Stimulated activated CD4-positive, alpha-beta T cell treated with anti-CD3 and anti-CD28 coated beads, Interleukin-15, amount 100 ng/mL, for 24 hours (primary cell): ENCODE measurements around the gene TMPRSS6.

Experiments used
- DNase-seq: peaks from one replicate; pipeline ENCODE4 v3.0.0-alpha.2; 2020

TMPRSS6 gene

GRCh38 chr22:37140686-37141323 lies 31.3 kb upstream of the TMPRSS6 start:
- DNase-seq, result no peak

DNA sequence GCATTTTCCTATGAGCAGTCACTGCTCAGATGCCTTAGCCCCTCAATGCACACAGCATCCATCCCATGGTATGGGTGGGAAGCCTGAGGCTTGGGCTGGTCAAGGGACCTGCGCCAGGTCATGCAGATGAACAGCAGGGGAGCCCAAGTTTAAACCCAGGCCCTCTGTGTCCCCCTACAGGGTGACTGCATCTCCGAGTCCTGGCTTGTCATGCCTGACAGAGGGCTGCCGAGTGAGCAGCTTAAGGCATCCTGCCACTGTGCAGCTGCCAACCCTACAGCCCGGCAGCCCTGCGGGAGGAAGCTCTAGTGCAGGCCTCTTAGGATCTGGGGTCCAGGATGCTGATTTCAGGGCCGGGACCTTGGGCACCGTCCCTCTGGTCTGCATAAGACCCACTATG lies 30.2 kb upstream of the TMPRSS6 start:
- peak; percentile 33 for DNase-seq

- DNase-seq, result peak; percentile 45
Observed at GRCh38 chr22:37138849-37139561, 29.5 kb upstream of the TMPRSS6 start.

GRCh38 chr22:37137903-37138665 lies 28.6 kb upstream of the TMPRSS6 start:
- peak; percentile 75 for DNase-seq

GRCh38 chr22:37137131-37137530 lies 27.6 kb upstream of the TMPRSS6 start:
- no peak for DNase-seq

GRCh38 chr22:37135023-37135422 lies 25.5 kb upstream of the TMPRSS6 start:
- DNase-seq, result no peak

DNA sequence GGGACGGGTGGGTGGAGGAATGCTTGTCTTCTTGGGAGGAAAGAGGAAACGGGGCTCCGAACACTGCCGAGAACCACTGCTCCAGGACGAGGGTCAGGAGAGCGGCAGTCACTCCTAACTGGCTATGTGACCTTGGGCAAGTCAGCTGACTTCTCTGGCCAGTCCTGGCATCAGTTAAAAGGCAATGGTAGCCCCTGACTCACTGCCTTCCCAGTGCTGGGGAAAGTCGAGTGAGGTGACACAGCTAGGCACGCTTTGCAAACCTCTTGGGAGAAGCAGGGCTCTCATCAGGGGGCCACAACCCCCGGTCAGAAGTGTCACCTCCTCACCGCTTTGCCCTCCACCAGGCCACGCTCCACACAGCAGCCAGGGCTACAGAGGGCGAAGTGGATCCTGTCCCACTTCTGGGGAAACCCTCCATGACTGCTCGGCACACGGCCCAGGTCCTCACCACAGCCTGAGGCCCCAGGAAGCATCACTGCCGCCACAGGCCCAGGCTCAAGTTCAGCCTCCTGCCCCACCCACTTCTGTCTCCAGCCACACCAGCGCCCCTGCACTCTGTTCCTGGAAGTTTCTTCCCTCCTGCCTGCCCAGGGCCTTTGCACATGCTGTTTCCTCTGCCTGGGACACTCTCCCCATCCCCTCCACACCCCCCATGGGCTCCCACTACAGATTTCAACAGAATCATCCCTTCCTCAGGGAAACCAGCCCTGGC lies 23.9 kb upstream of the TMPRSS6 start:
- no peak for DNase-seq

DNA sequence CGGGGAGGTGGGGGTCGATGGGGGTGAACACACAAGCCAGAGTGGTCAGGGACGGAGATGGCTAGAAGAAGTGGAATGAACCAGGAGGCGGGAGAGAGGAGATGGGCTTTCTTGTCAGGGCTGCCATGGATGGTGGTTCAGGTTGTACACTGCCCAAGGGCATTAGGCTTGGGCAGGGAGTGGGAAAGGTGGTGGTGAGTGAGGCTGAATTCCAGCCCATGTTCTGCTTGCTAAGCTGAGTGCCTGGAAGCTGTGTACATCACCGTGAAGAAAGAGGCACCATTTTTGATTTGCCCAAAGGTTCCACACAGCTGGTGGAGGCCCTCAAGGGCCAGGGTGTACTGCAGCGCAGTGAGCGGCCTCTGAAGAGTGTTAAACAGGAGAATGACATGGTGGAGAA lies 23.3 kb upstream of the TMPRSS6 start:
- no peak for DNase-seq

- no peak for DNase-seq
Observed at GRCh38 chr22:37129866-37130441, 20.4 kb upstream of the TMPRSS6 start.

- DNase-seq, result no peak
Observed at GRCh38 chr22:37128555-37129281, 19.2 kb upstream of the TMPRSS6 start.

DNA sequence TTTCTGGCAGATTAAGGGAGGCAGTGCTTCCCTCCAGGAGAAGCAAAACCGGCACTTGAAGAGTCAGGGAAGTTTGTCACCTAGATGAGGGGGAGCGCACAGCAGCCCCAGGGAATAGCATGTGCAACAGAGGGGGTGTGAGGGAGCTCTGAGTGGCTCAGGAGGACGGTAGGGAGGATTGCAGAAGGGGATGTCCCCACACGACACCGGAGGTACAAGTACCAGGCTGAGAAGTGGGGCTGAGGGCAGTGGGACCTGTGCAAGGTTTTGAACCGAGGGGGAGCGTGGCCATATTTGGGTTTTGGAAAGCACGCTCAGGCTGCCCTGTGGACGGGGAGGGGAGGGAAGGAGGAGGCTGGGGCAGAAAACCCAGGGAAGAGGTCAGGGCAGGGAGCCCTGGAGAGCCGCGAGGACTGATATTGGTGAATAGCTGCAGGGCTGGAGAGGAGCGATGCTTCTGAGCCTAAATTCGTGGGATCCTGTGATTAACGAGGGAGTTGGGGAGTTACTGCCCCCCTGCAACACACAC lies 17.9 kb upstream of the TMPRSS6 start:
- DNase-seq, result no peak

GRCh38 chr22:37126882-37127281 lies 17.4 kb upstream of the TMPRSS6 start:
- DNase-seq, result no peak

GRCh38 chr22:37126383-37126782 lies 16.9 kb upstream of the TMPRSS6 start:
- DNase-seq, result no peak

DNA sequence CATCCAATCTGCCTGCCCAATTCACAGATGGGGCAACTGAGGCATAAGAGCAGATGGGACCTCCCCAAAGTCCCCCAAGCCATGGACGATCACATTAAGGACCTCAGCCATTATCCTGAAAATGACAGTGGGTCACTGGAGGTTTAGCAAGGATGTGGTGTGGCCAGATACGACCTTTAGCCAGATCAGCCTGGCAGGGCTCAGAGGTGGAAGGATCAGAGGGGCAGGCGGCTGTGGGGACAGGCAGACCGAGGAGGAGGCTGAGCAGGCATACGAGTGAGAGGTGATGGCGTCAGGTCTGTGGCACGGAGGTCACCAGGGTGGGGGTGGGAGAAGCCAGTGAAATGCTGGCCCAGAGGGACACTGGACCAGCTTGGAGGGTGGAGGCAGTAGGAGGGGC lies 14.1 kb upstream of the TMPRSS6 start:
- DNase-seq, result no peak

- no peak for DNase-seq
Observed at GRCh38 chr22:37122598-37123180, 13.2 kb upstream of the TMPRSS6 start.

DNA sequence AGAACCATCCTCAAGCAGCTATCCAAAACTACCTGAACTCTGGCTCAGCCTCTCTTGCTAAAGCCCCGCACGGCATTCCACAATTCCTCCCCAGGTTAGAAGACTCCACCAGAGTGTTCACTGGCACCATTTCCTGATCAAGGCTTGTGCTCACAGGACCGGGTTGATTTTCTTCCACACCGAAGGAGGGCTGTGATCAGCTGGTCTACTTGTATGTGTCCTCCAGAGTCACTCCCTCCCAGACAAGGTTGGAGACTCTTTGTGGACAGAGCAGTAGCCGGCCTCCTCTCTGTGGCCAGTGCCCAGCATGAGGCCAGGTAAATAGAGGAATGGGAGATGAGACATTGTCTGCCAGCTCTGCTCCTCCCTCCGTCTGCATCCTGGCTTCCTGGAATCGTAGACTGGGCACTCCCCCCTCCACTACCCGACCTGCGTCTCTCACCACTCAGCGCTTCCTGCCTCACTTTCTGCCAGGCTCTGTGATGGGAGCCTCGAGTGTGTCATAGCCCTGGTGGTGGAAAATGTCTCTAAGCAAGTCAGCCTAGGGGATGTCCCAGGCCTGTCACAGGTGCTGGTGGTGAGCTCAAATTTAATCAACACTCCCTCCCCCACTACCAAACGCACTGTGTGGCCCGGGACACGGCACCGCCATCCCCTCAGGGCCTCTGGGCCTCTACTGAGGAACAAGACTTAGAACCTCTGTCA lies 12.5 kb upstream of the TMPRSS6 start:
- peak; percentile 95 for DNase-seq

- no peak for DNase-seq
Observed at GRCh38 chr22:37120569-37121340, 11.2 kb upstream of the TMPRSS6 start.

DNA sequence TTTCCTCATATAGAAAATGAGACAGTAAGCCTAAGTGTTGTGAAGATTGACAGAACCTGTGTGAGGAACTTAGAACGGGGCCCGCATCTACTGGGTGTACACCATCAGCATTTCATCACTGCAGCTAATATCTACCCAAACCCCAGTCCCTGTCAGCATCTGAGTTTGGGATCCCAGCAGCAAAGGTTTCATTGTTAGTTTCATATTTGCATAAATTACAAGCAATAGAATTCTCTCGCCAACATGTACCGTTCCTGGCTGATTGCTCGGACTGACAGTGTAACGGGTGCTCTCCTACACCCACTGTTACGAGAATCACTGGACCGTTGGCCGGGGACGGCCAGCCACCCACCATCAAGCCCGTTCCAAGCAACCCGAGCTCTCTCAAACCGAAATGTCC lies 10.4 kb upstream of the TMPRSS6 start:
- DNase-seq, result no peak

GRCh38 chr22:37118083-37118482 lies 8.6 kb upstream of the TMPRSS6 start:
- no peak for DNase-seq

DNA sequence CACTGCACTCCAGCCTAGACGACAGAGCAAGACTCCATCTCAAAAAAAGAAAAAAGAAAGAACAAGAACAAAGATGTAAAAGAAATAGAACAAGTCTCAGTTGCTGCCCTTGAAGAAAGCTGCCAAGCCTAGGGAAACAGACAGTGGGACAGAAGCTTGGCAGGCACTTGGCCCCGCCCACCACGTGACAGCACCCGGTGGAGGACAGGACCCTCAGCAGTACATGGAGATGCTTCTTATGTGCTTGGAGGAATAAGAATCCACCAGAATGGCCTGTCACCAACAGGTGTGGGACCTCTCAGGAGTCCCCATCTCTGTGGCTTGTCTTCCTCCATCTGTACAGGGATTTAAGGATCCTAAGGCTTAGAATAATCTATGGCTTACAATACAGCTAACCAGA lies 7.6 kb upstream of the TMPRSS6 start:
- DNase-seq, result no peak
